Memory B cell (primary cell): ENCODE data around the gene NSUN2.
A peak's percentile ranks its signal among the peaks of the same experiment; 100 is the strongest.
"Not testable (repeated sequence)": the region's sequence is repeated elsewhere in the genome, so short reads cannot be mapped to it uniquely, and the experiment has no call there.

Experiments
- ATAC-seq: fragments of 150-1000 bp; cut with Tn5 transposase; 2 replicates; pipeline ENCODE4 v1.10.0; 2021; ENCODE audit warnings: low read depth, mild to moderate bottlenecking, moderate library complexity
- DNase-seq, 2 donors: peaks; one replicate each; pipeline ENCODE4 v3.0.0; 2022; ENCODE audit warnings: low spot score in 2 of 2
- H3K27ac Mint-ChIP-seq: one replicate; pipeline ENCODE4 v1.8.0; 2022; ENCODE audit warnings: mild to moderate bottlenecking, moderate library complexity, mixed read lengths
- H3K27me3 Mint-ChIP-seq: one replicate; pipeline ENCODE4 v1.8.0; 2022; ENCODE audit warnings: mixed read lengths
- H3K36me3 Mint-ChIP-seq: one replicate; pipeline ENCODE4 v1.8.0; 2022; ENCODE audit warnings: mild to moderate bottlenecking, mixed read lengths
- H3K4me1 Mint-ChIP-seq: one replicate; pipeline ENCODE4 v1.8.0; 2022; ENCODE audit warnings: mixed read lengths
- H3K4me3 Mint-ChIP-seq: one replicate; pipeline ENCODE4 v1.8.0; 2022; ENCODE audit warnings: mild to moderate bottlenecking, moderate library complexity, mixed read lengths
- H3K9me3 Mint-ChIP-seq: one replicate; pipeline ENCODE4 v1.8.0; 2022; ENCODE audit warnings: mixed read lengths

The NSUN2 gene

DNA sequence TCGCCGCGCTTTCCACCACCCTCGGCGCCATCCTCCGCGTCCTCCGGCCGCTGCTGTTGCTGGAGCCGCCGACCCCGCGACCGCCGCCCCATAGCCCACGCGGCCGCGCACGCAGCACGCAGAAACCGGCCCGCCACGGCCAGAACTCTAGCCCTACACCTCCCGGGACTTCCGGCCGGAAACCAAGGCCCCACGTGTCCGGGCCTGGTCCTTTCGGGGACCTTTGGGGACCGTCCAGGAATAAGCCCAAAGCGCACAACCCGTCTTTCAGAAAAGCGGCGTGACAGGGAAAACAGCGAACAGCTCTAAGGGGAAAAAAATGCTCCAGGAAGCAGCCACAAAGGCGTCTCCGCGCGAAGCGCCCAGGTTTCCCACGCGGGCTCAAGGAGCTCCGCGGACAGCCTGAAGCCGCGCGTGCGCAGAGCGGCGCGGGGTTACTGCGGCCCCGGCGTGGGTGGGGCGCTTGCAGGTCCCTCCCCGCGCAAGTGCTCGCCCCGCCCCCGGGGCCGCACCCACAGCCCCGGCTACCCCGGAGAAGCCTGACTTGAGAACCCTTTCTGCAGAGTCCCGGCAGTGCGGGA is at the start of gene NSUN2, which contains the start of gene SRD5A1:
NSUN2 (minus strand) TSS at position 157 of the 581 bp plus-strand sequence; CDS start at position 92, 65 bp downstream.
SRD5A1 (plus strand) TSS at position 553 of the 581 bp plus-strand sequence. CDS start 137 bp downstream, outside the sequence.
- peak within 1 kb of the TSS; percentile 99 for H3K27ac Mint-ChIP-seq
- peaks cover 14% of the 10 kb centered on the region for H3K36me3 Mint-ChIP-seq
- peak within 1 kb of the TSS; percentile 97 for H3K4me3 Mint-ChIP-seq
- DNase-seq (peak; percentile 95 to 99), ATAC-seq (peak; percentile 84)
- H3K9me3 Mint-ChIP-seq, result no peaks in the 10 kb centered on the region
- H3K27me3 Mint-ChIP-seq, result no peaks in the 10 kb centered on the region
- H3K4me1 Mint-ChIP-seq, result peaks cover 39% of the 10 kb centered on the region

DNA sequence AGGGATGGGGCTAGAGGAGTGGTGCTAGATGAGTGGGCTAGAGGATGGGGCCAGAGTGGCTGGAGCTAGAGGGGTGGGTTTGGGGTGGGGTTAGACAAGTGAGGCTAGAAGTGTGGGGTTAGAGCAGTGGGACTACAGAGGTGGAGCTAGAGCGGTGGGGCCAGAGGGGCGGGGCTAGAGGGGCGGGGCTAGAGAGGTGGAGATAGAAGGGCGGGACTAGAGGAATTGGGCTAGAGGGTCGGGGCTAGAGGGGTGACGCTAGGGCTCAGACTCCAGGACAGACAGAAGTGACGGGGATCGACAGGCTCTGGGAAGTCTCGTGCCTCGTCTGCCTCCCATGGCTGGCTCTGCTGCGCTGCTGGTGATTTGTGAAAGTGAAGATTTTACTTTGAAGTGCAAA is 49.4 kb upstream of the NSUN2 start:
- Mint-ChIP-seq H3K4me3 (no peak overlapping the region), H3K4me1 (peaks cover 6% of the 10 kb centered on the region), H3K36me3 (no peaks in the 10 kb centered on the region), H3K9me3 (no peaks in the 10 kb centered on the region), H3K27me3 (peaks cover 15% of the 10 kb centered on the region), H3K27ac (no peak overlapping the region)
- ATAC-seq (no peak), DNase-seq (no peak)

DNA sequence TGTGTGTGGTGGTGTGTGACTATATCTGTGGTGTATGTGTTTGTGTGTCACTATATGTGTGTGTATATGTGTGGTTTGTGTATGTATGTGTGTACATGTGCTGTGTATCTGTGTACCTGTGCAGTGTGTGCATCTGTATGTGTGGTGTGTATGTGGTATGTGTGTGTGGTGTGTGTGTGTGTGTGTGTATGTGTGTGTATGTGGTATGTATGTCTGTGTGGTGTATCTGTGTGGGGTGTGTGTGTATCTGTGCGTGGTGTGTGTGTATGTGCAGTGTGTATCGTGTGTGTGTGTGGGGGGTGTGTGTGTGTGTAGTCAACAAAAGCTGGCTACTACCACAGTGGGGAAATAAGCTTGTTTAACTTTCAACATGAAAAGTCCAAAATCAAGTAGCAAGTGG is 48.8 kb upstream of the NSUN2 start:
- DNase-seq (no peak), ATAC-seq (no peak)
- Mint-ChIP-seq H3K36me3 (no peaks in the 10 kb centered on the region), H3K27ac (no peak overlapping the region), H3K4me1 (peaks cover 5% of the 10 kb centered on the region), H3K4me3 (no peak overlapping the region), H3K9me3 (no peaks in the 10 kb centered on the region), H3K27me3 (peaks cover 15% of the 10 kb centered on the region)

DNA sequence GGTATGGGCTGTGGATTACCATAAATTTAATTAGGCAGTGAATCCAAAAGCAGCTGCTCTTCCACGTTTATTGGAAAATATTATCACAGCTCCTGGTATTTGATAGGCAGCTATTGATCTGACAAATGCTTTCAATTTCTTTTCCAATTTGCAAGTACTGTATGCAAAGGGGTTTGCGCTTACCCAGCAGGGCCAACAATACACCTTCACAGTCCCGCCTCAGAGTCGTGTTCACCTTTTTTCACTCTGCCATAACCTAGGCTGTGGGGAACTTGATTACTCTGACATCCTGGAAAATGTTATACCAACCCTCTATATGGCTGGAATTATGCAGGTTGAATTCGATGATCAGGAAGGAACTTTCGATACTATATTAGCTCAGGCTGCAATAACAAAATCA is 48.1 kb upstream of the NSUN2 start:
- Mint-ChIP-seq H3K36me3 (no peaks in the 10 kb centered on the region), H3K4me1 (peaks cover 4% of the 10 kb centered on the region), H3K4me3 (no peak overlapping the region), H3K27ac (no peak overlapping the region), H3K27me3 (peaks cover 13% of the 10 kb centered on the region), H3K9me3 (no peaks in the 10 kb centered on the region)
- ATAC-seq, result no peak
- no peak for DNase-seq

DNA sequence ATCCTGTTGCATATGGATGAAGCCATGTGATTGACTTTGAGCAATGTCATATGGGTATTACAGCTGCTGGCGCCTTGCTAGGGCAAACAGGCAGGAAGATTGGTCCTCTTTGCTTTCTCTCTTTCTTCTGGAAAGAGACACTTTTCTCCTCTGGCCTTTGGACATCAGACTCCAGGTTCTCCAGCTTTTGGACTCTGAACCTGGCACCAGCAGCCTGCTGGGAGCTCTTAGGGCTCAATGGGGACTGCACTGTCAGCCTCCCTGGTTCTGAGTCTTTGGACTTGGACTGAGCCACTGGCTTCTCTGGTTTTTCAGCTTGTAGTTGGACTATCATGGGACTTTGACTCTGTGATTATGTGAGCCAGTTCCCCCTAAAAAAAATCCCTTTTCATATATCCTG is 45.5 kb upstream of the NSUN2 start:
- Mint-ChIP-seq H3K27ac (peak overlapping the region; percentile 21), H3K9me3 (no peaks in the 10 kb centered on the region), H3K4me3 (no peak overlapping the region), H3K27me3 (peaks cover 7% of the 10 kb centered on the region), H3K36me3 (peaks cover 2% of the 10 kb centered on the region), H3K4me1 (peaks cover 4% of the 10 kb centered on the region)
- DNase-seq (no peak), ATAC-seq (no peak)

DNA sequence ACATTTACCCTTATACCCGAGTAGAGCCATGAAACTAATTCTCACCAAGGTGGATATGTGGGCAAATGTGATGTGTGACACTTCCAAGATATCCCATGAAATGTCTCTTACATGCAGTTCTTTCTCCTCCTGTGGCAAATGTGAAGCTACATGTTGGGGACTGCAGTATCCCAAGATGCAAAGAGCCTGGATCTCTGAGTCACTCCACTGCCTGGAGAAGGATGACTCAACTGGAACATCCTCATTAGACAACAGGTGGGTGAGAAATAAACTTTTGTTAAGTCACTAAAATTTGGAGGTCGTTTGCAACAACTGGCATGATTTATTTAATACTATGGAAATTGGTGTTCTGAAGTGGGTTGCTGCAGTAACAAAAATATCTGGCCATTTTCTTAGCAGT is 43.9 kb upstream of the NSUN2 start:
- ATAC-seq, result no peak

DNA sequence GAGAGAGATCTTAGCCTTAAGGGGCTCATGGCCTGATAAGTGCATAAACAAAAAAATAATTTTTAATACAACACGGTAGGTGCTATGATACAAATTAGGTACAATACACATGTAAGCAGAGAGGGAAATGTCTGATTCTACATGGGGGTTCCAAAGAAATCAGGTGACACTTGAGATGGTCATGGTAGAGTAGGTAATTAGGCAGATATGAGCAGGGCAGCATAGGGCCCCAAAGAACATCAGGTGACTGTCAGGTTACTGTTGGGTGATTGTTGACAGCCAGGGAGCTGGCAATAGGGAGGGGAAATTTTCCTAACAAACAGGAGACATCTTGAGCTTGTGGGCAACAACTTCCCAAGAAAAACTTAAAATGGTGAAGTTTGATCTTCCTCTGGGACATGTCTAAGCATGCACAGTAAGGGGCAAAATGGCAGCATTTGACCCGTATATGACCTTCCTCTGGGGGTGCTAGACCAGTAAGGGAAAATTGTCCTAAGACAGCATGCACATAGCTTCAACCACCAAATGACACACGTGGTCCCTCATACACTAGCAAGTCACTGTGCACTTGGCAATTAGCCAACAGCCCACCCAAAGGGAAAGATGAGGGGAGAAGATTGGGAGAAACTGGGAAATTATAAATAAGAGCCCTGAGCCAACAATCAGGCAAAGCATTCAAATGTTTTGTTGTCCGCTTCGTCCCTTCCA is 43.1 kb upstream of the NSUN2 start:
- H3K9me3 Mint-ChIP-seq, result no peaks in the 10 kb centered on the region
- DNase-seq (no peak), ATAC-seq (no peak)
- no peak overlapping the region for H3K27ac Mint-ChIP-seq
- H3K27me3 Mint-ChIP-seq, result no peaks in the 10 kb centered on the region
- H3K36me3 Mint-ChIP-seq, result peaks cover 6% of the 10 kb centered on the region
- H3K4me1 Mint-ChIP-seq, result no peaks in the 10 kb centered on the region
- H3K4me3 Mint-ChIP-seq, result no peak overlapping the region

More for the DNA sequence above, 43.9 kb upstream of the NSUN2 start:
- H3K9me3 Mint-ChIP-seq, result no peaks in the 10 kb centered on the region
- peaks cover 2% of the 10 kb centered on the region for H3K4me1 Mint-ChIP-seq
- no peak for DNase-seq
- H3K4me3 Mint-ChIP-seq, result no peak overlapping the region
- peaks cover 6% of the 10 kb centered on the region for H3K36me3 Mint-ChIP-seq
- H3K27me3 Mint-ChIP-seq, result peaks cover 3% of the 10 kb centered on the region
- no peak overlapping the region for H3K27ac Mint-ChIP-seq

DNA sequence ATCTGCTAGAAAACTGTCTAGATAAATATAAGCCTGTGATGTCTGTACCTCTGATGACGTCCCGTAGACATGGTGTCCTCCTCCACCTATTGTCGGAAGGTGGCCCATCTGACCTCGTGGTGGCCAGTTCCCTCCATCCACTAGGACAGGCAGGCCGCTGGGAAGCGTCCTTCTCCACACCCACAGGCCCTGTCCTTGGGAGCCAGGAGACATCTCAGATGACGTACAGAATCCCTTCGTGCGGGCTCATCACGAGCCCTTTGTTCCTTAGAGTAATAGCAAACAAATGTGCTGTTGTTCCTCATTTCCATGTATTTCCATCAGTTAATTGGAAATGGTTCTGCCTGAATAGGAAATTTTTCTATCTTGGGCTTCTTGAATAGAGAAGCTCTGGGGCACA is 42.0 kb upstream of the NSUN2 start:
- ATAC-seq (no peak), DNase-seq (no peak)
- no peak overlapping the region for H3K4me3 Mint-ChIP-seq
- H3K4me1 Mint-ChIP-seq, result no peaks in the 10 kb centered on the region
- no peaks in the 10 kb centered on the region for H3K27me3 Mint-ChIP-seq
- peaks cover 12% of the 10 kb centered on the region for H3K36me3 Mint-ChIP-seq
- no peak overlapping the region for H3K27ac Mint-ChIP-seq
- no peaks in the 10 kb centered on the region for H3K9me3 Mint-ChIP-seq

DNA sequence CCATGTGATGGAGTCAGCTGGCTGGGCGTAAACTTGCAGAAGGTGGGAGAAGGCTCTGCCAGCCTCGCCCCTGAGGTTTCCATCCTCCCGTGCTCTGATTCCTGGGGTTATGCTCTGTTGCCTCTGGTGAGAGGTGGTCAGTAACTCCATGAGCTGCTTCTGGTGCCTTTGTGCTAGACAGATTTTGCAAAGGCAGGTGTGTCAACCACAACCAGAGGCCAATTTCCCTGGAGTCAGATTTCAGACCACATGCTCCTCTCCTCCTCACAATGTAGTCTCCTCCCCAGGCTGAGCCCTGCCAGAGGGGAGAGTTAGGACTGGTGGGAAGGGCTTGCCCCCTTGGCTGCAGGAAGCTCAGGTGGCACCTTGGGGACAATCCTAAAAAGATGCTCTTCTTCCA is 41.6 kb upstream of the NSUN2 start:
- no peaks in the 10 kb centered on the region for H3K4me1 Mint-ChIP-seq
- H3K9me3 Mint-ChIP-seq, result no peaks in the 10 kb centered on the region
- no peak for ATAC-seq
- H3K27me3 Mint-ChIP-seq, result no peaks in the 10 kb centered on the region
- peaks cover 16% of the 10 kb centered on the region for H3K36me3 Mint-ChIP-seq
- H3K27ac Mint-ChIP-seq, result no peak overlapping the region
- no peak for DNase-seq
- no peak overlapping the region for H3K4me3 Mint-ChIP-seq

DNA sequence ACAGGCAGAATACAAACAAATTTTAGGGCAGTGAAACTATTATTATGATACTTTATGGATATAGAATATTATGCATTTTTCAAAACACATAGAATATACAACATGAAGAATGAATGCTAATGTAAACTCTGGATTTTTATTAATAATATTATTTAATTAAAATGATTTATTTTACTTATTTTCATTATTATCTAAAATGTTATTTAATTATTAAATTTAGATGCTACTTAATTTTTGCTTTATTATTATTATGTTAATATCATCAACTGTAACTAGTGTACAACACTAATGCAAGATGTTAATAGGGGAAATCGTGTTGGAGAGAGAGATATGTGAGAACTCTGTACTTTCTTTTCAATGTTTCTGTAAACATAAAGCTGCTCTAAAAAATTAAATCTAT is 41.1 kb upstream of the NSUN2 start:
- Mint-ChIP-seq H3K4me3 (no peak overlapping the region), H3K27me3 (no peaks in the 10 kb centered on the region), H3K9me3 (no peaks in the 10 kb centered on the region), H3K27ac (no peak overlapping the region), H3K36me3 (peaks cover 19% of the 10 kb centered on the region), H3K4me1 (no peaks in the 10 kb centered on the region)
- no peak for ATAC-seq
- DNase-seq, result no peak

DNA sequence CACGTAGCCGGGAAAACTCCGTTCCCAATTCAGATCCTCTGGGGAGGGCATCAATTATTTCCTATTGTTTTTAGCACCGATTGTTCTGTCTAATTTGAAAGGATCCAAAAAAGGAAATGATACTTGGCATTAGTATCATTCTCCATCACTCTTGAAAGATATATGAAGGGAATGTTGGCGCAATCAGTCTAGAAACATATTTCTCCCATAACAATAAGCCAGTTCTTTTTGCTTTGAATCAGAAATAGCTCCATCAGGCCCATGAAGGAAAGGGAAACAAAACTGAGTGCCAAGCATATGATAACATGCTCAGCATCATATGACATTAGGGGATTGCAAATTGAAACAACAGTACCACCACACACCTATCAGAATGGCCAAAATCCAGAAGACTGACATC is 40.2 kb upstream of the NSUN2 start:
- Mint-ChIP-seq H3K9me3 (no peaks in the 10 kb centered on the region), H3K27me3 (no peaks in the 10 kb centered on the region), H3K27ac (no peak overlapping the region), H3K36me3 (peaks cover 21% of the 10 kb centered on the region), H3K4me1 (no peaks in the 10 kb centered on the region), H3K4me3 (no peak overlapping the region)
- DNase-seq (no peak), ATAC-seq (no peak)

DNA sequence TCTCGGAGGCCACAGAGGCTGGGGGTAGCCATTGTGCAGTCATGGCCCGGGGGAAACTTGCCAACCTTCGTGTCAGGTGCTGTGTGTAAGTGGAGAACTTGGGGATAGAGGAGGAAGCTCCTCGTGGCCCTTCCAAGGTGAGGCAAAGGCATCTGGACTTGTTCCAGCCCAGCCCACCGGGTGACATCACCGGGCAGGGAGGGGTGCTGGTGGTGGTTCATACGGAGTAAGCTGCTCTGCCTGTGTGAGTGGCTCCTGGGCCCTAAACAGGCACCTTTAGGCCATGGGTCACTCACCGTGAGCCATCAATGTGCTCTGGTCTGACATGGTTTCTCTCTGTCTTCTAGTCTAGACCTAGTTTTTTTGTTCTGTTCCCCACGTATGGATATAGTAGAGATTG is 35.9 kb upstream of the NSUN2 start:
- H3K27me3 Mint-ChIP-seq, H3K27ac Mint-ChIP-seq, DNase-seq, H3K9me3 Mint-ChIP-seq, H3K4me3 Mint-ChIP-seq, ATAC-seq, H3K4me1 Mint-ChIP-seq: not testable (repeated sequence)
- peaks cover 35% of the 10 kb centered on the region for H3K36me3 Mint-ChIP-seq

DNA sequence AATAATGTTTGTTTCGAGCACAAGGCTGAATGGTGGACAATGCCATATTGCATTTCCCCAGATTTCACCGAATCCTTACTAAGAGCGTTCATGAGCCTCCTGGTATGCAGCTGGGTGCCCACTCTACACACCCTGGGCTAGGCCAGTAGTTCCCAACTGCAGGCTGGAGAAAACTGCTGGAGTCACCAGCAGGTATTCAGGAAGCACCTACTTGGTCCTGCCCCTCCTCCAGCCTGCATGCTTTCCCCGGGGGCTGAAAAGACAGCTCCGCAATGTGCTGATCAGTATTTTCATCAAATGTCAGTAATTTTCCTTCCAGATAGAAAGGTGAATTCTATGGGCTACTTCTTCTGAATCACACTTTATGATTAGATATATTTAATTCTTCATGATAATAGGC is 34.8 kb upstream of the NSUN2 start:
- ATAC-seq, result no peak
- no peak for DNase-seq
- H3K27ac Mint-ChIP-seq, result no peak overlapping the region
- H3K9me3 Mint-ChIP-seq, result no peaks in the 10 kb centered on the region
- no peaks in the 10 kb centered on the region for H3K27me3 Mint-ChIP-seq
- peaks cover 30% of the 10 kb centered on the region for H3K36me3 Mint-ChIP-seq
- H3K4me3 Mint-ChIP-seq, result no peak overlapping the region
- H3K4me1 Mint-ChIP-seq, result no peaks in the 10 kb centered on the region

DNA sequence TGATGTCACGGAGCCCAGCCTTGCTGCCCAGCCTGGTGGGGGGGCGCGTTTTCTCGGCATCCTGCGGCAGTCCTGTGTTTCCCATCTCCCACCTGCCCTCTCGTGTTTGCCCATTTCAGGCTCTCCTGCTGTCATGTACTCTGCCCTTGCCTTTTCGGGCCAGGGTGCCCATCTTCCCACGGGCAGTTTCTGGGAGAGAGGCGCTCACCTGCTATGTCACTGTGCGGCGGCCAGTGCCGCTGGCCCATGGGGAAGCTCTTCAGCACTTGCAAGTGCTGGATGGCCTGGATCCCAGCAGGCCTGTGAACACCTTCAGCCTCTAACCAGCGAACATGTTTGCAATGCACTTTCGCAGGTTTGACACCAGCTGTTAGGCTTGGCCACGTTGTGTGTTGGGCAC is 33.9 kb upstream of the NSUN2 start:
- ATAC-seq (no peak), DNase-seq (no peak)
- no peaks in the 10 kb centered on the region for H3K9me3 Mint-ChIP-seq
- no peaks in the 10 kb centered on the region for H3K27me3 Mint-ChIP-seq
- no peak overlapping the region for H3K27ac Mint-ChIP-seq
- no peak overlapping the region for H3K4me3 Mint-ChIP-seq
- peaks cover 34% of the 10 kb centered on the region for H3K36me3 Mint-ChIP-seq
- peaks cover 5% of the 10 kb centered on the region for H3K4me1 Mint-ChIP-seq

DNA sequence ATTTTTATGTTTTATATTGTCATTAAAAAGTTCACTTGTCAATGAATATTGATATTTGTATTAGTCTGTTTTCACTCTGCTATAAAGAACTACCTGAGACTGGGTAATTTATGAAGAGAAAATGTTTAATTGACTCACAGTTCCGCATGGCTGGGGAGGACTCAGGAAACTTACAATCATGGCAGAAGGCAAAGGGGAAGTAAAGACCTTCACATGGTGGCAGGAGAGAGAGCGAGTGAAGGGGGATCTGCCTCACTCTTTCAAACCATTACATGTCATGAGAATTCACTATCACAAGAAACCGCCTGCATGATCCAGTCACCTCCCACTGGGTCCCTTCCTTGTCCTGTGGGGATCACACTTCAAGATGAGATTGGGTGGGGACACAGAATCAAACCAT is 27.8 kb upstream of the NSUN2 start:
- Mint-ChIP-seq H3K9me3 (peaks cover 7% of the 10 kb centered on the region), H3K36me3 (peaks cover 31% of the 10 kb centered on the region), H3K27me3 (no peaks in the 10 kb centered on the region), H3K27ac (peak overlapping the region; percentile 97), H3K4me1 (peaks cover 16% of the 10 kb centered on the region), H3K4me3 (peak overlapping the region; percentile 87)
- ATAC-seq (peak; percentile 77), DNase-seq (peak; percentile 21 to 45)
